ENCODE results near the gene RANBP9.

DNA sequence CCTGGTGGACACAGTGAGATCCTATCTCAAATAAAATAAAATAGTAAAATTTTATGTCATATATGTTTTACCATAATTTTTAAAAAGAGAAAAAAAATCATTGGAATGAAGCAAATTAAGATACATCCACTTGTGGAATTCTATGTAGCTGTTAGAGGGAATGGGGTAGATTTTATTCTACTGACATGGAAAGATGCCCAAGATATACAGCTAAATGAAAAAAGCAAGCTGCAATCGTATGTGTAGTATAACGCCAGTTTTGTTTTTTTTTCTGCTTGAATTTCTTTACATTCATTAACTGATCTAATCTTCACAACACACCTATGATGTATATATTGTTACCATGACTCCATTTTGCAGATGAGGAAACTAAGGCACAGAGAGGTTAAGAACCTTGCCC is 23.4 kb upstream of the RANBP9 start:
- no peak for TF ChIP-seq ZNF134 (CRISPR knock-in tag; conservative IDR thresholded peaks at IDR 0.05)
- no peak for TF ChIP-seq MTA3 (IDR thresholded peaks at IDR 0.05; ENCODE audit: borderline replicate concordance)
- TF ChIP-seq POLR2A (conservative IDR thresholded peaks at IDR 0.05) = no peak
- no peak for TF ChIP-seq TBP (optimal IDR thresholded peaks at IDR 0.05; ENCODE audit: low read depth, low read length)
- no peak for TF ChIP-seq XRCC5 (IDR thresholded peaks at IDR 0.05; ENCODE audit: low read depth, low read length)
- no peak for TF ChIP-seq JUND (IDR thresholded peaks at IDR 0.05; ENCODE audit: borderline replicate concordance, low read depth, low read length)
- TF ChIP-seq JUND (tag; IDR thresholded peaks at IDR 0.05; ENCODE audit: borderline replicate concordance, low read depth, low read length) = no peak
- no peak for TF ChIP-seq RBM34 (IDR thresholded peaks at IDR 0.05; ENCODE audit: borderline replicate concordance, insufficient read depth, low read length)
- TF ChIP-seq SREBF2 (CRISPR knock-in tag; IDR thresholded peaks at IDR 0.05) = no peak
- TF ChIP-seq, protein P1, sequence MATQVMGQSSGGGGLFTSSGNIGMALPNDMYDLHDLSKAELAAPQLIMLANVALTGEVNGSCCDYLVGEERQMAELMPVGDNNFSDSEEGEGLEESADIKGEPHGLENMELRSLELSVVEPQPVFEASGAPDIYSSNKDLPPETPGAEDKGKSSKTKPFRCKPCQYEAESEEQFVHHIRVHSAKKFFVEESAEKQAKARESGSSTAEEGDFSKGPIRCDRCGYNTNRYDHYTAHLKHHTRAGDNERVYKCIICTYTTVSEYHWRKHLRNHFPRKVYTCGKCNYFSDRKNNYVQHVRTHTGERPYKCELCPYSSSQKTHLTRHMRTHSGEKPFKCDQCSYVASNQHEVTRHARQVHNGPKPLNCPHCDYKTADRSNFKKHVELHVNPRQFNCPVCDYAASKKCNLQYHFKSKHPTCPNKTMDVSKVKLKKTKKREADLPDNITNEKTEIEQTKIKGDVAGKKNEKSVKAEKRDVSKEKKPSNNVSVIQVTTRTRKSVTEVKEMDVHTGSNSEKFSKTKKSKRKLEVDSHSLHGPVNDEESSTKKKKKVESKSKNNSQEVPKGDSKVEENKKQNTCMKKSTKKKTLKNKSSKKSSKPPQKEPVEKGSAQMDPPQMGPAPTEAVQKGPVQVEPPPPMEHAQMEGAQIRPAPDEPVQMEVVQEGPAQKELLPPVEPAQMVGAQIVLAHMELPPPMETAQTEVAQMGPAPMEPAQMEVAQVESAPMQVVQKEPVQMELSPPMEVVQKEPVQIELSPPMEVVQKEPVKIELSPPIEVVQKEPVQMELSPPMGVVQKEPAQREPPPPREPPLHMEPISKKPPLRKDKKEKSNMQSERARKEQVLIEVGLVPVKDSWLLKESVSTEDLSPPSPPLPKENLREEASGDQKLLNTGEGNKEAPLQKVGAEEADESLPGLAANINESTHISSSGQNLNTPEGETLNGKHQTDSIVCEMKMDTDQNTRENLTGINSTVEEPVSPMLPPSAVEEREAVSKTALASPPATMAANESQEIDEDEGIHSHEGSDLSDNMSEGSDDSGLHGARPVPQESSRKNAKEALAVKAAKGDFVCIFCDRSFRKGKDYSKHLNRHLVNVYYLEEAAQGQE (IDR thresholded peaks at IDR 0.05; ENCODE audit: borderline replicate concordance) = no peak
- TF ChIP-seq, protein P1 (CRISPR knock-in tag; IDR thresholded peaks at IDR 0.05; ENCODE audit: low read depth) = no peak
- TF ChIP-seq TEAD4 (IDR thresholded peaks at IDR 0.05; ENCODE audit: low read length) = no peak
- no peak for TF ChIP-seq TEAD4 (CRISPR knock-in tag; IDR thresholded peaks at IDR 0.05; ENCODE audit: borderline replicate concordance)
- TF ChIP-seq HINFP (tag; conservative IDR thresholded peaks at IDR 0.05; ENCODE audit: low read depth) = no peak
- no peak for TF ChIP-seq CTCF (IDR thresholded peaks at IDR 0.05 in 2 of 3, conservative IDR thresholded peaks at IDR 0.05 in 1 of 3; ENCODE audit: insufficient read depth in 2 of 3, low read depth in 1 of 3, low read length in 3 of 3)
- TF ChIP-seq IRF9 (tag; IDR thresholded peaks at IDR 0.05) = no peak
- no peak for TF ChIP-seq HMG20B (CRISPR knock-in tag; IDR thresholded peaks at IDR 0.05)

Measured in K562 (cell line).